Gastroesophageal sphincter (tissue), 3 donors: ENCODE measurements around the gene SLC36A1.

Experiments used
- CTCF ChIP-seq, 4 experiments: fragments of 200-600 bp in 2 of 4; fragments of 450-650 bp in 2 of 4; sonication (generic) in 1 of 4; IDR thresholded peaks; one replicate each; pipeline ENCODE4 v1.5.1; 2017 to 2019; ENCODE audit warnings: antibody characterized with exemption in 4 of 4, mild to moderate bottlenecking in 2 of 4, moderate library complexity in 2 of 4
- POLR2A ChIP-seq, 2 donors: fragments of 450-650 bp; IDR thresholded peaks; one replicate each; pipeline ENCODE4 v1.6.1; 2017; ENCODE audit warnings: antibody characterized with exemption in 2 of 2, mild to moderate bottlenecking in 2 of 2, moderate library complexity in 1 of 2

DNA sequence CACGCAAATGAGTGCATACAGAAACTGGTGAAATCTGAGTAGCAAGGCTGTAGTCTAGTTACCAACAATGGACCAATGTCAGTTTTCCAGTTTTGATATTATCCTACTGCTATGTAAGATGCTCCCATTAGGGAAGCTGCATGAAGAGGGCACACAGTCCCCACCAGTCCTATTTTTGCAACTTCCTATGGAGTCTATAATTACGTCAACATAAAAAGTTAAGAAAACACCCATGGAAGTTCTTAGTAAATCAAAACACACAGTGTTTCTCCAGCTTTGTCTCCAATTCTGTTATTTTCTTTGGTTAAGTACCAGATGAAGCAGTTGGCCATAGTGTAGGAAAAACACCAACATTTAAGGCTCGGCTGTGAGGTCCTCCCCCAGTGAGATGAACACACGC, 85.0 kb downstream of the SLC36A1 start:
- TF ChIP-seq CTCF (IDR thresholded peaks at IDR 0.05) (no peak), POLR2A (IDR thresholded peaks at IDR 0.05) (no peak)
